Smooth muscle cell (in vitro differentiated cells): Measurements from ENCODE around the gene ST6GALNAC3. TPM values are rescaled to one million over a fixed set of nuclear protein-coding genes. Genes with fewer than 3 reads are reported as not detected.
"Not testable (repeated sequence)": the region's sequence is repeated elsewhere in the genome, so short reads cannot be mapped to it uniquely, and the experiment has no call there.

Experiments
- DNase-seq: peaks from one replicate; lab custom pipeline; 2025; ENCODE audit not compliant: unreplicated experiment; lab: John Stamatoyannopoulos, UW
- H2AFZ ChIP-seq: fragments of 200-600 bp; sonication (generic); 2 replicates; pipeline ENCODE4 v1.6.0; 2016; ENCODE audit warnings: antibody characterized with exemption, low read depth, mild to moderate bottlenecking
- H3F3A ChIP-seq: fragments of 200-600 bp; sonication (generic); 2 replicates; pipeline ENCODE4 v1.6.0; 2017; ENCODE audit warnings: antibody characterized with exemption, low read depth
- H3K27ac ChIP-seq: fragments of 200-600 bp; sonication (generic); 2 replicates; pipeline ENCODE4 v1.5.1; 2016; ENCODE audit warnings: low read depth, mild to moderate bottlenecking
- H3K27me3 ChIP-seq: fragments of 200-600 bp; sonication (generic); 2 replicates; pipeline ENCODE4 v1.6.1; 2016; ENCODE audit warnings: low read depth, mild to moderate bottlenecking
- H3K36me3 ChIP-seq: fragments of 200-600 bp; sonication (generic); 2 replicates; pipeline ENCODE4 v1.5.1; 2016; ENCODE audit warnings: low read depth
- H3K4me1 ChIP-seq: fragments of 200-600 bp; sonication (generic); 2 replicates; pipeline ENCODE4 v1.5.1; 2016; ENCODE audit warnings: low read depth
- H3K4me2 ChIP-seq: fragments of 200-600 bp; sonication (generic); 2 replicates; pipeline ENCODE4 v1.6.0; 2016; ENCODE audit warnings: mild to moderate bottlenecking
- H3K4me3 ChIP-seq: fragments of 200-600 bp; sonication (generic); 2 replicates; pipeline ENCODE4 v1.5.1; 2016; ENCODE audit warnings: mild to moderate bottlenecking
- H3K79me2 ChIP-seq: fragments of 200-600 bp; sonication (generic); 2 replicates; pipeline ENCODE4 v1.6.0; 2016; ENCODE audit warnings: low read depth, mild to moderate bottlenecking
- H3K9ac ChIP-seq: fragments of 200-600 bp; sonication (generic); 2 replicates; pipeline ENCODE4 v1.6.0; 2016; ENCODE audit warnings: low read depth
- H3K9me3 ChIP-seq: fragments of 200-600 bp; sonication (generic); replicated peaks from 2 replicates; pipeline ENCODE4 v1.5.1; 2016; ENCODE audit warnings: low read depth
- H4K20me1 ChIP-seq: fragments of 200-600 bp; sonication (generic); 2 replicates; pipeline ENCODE4 v1.6.0; 2016; ENCODE audit warnings: low read depth
- WGBS: methylation state at CpG from one replicate; pipeline ENCODE4 v1.1.7; 2016; ENCODE audit warnings: low lambda C conversion rate; 5-methylcytosine and 5-hydroxymethylcytosine counted together
- polyA plus RNA-seq: library from polyadenylated mRNA; unstranded; fragments of >200 nt; fragmentation: Nextera tagmentation; extraction: Ambion mirVana; gene quantifications from 2 replicates; pipeline ENCODE4 v1.2.1, GENCODE V29; 2016
- total RNA-seq: library from RNA; depleted of rRNA; stranded (reverse); fragments of >200 nt; gene quantifications from 2 replicates; pipeline ENCODE4 v1.2.3, GENCODE V29; 2014
- TF ChIP-seq, protein P1 (sequence below): fragments of 200-600 bp; sonication (generic); IDR thresholded peaks from 2 replicates; pipeline ENCODE4 v1.5.1; 2017; ENCODE audit warnings: borderline replicate concordance, mild to moderate bottlenecking, antibody characterized with exemption; ENCODE audit not compliant: insufficient read depth, poor library complexity, severe bottlenecking

ST6GALNAC3 gene
- total and polyA plus RNA-seq, 2 experiments from 2014 or later: 9.3 to 13.4 TPM

DNA sequence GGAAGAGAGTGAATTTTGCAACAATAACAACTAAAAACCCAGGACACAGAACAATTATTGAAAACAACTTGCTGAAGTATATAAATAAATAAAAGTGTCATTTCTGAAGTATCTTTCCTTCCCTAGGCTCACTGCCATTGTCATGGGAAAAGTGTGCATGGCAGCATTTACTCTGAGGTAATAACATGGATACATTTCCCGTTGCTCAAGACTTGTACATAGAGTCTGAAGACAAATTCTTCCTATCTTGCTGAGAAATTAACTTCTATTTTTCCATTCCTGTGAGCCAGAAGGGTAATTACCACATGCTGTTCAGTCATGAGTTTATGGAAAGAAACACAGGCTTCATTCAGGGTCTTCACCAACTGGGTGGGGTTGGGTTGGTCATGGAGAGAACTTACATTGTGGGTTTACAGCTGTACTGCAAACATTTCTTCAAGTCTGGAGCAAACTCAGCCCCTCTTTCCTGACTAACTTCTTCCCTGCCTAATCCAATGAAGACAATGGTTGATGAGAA is 32.2 kb downstream of the ST6GALNAC3 start:
- Histone ChIP-seq H3F3A (no peaks in the 10 kb centered on the region), H3K36me3 (no peaks in the 10 kb centered on the region), H2AFZ (no peak overlapping the region), H3K9ac (no peak overlapping the region), H3K27me3 (no peaks in the 10 kb centered on the region), H3K27ac (no peak overlapping the region), H4K20me1 (no peaks in the 10 kb centered on the region), H3K4me3 (no peak overlapping the region), H3K4me2 (no peak overlapping the region), H3K9me3 (no peaks in the 10 kb centered on the region), H3K79me2 (peaks cover 62% of the 10 kb centered on the region), H3K4me1 (no peaks in the 10 kb centered on the region)
- WGBS: 89% methylated on average over 1 of the region's 1 CpG
- DNase-seq: no peak
- TF ChIP-seq, protein P1, sequence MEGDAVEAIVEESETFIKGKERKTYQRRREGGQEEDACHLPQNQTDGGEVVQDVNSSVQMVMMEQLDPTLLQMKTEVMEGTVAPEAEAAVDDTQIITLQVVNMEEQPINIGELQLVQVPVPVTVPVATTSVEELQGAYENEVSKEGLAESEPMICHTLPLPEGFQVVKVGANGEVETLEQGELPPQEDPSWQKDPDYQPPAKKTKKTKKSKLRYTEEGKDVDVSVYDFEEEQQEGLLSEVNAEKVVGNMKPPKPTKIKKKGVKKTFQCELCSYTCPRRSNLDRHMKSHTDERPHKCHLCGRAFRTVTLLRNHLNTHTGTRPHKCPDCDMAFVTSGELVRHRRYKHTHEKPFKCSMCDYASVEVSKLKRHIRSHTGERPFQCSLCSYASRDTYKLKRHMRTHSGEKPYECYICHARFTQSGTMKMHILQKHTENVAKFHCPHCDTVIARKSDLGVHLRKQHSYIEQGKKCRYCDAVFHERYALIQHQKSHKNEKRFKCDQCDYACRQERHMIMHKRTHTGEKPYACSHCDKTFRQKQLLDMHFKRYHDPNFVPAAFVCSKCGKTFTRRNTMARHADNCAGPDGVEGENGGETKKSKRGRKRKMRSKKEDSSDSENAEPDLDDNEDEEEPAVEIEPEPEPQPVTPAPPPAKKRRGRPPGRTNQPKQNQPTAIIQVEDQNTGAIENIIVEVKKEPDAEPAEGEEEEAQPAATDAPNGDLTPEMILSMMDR: no peak

DNA sequence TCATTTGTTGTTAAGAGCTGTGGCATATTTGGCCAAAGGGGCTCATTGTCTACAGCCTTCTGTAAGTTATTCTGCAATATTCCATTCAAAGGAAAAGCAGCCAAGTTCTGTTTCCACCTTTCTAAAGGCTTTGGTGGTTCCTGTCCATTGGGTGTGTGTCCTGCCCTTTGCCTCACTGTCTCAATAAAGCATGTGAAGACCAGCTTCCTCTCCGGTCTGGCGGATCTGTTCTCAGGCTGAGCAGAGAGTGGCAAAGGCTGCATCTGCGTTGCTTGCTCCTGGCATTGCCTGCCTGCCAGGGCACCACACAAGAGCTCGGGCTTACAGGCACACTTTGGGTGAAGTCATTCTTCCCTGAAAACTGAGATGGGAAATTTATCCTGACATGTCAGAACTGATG is 34.9 kb downstream of the ST6GALNAC3 start:
- WGBS: 92% methylated on average over 4 of the region's 4 CpGs
- no peak overlapping the region for H3K9ac ChIP-seq
- no peaks in the 10 kb centered on the region for H3K36me3 ChIP-seq
- H3K4me2 ChIP-seq: no peak overlapping the region
- no peak for DNase-seq
- no peak overlapping the region for H3K4me3 ChIP-seq
- TF ChIP-seq, protein P1: no peak
- H2AFZ ChIP-seq: no peak overlapping the region
- H4K20me1 ChIP-seq: no peaks in the 10 kb centered on the region
- H3K27ac ChIP-seq: no peak overlapping the region
- H3K79me2 ChIP-seq: peaks cover 46% of the 10 kb centered on the region
- no peaks in the 10 kb centered on the region for H3K27me3 ChIP-seq
- no peaks in the 10 kb centered on the region for H3K9me3 ChIP-seq
- no peaks in the 10 kb centered on the region for H3K4me1 ChIP-seq
- no peaks in the 10 kb centered on the region for H3F3A ChIP-seq

- H3K9ac ChIP-seq: no peak overlapping the region
- no peak overlapping the region for H3K4me2 ChIP-seq
- no peaks in the 10 kb centered on the region for H3K36me3 ChIP-seq
- no peak for DNase-seq
- H3K79me2 ChIP-seq: peaks cover 43% of the 10 kb centered on the region
- no peaks in the 10 kb centered on the region for H3K9me3 ChIP-seq
- H3F3A ChIP-seq: no peaks in the 10 kb centered on the region
- H3K27ac ChIP-seq: no peak overlapping the region
- TF ChIP-seq, protein P1: no peak
- H4K20me1 ChIP-seq: no peaks in the 10 kb centered on the region
- WGBS: 78% methylated on average over 2 of the region's 2 CpGs
- H2AFZ ChIP-seq: no peak overlapping the region
- no peaks in the 10 kb centered on the region for H3K4me1 ChIP-seq
- H3K27me3 ChIP-seq: no peaks in the 10 kb centered on the region
- H3K4me3 ChIP-seq: no peak overlapping the region
Observed at GRCh38 chr1:76109901-76110560, 35.5 kb downstream of the ST6GALNAC3 start.

- Histone ChIP-seq H3K36me3 (no peaks in the 10 kb centered on the region), H3K4me1 (no peaks in the 10 kb centered on the region), H3K4me3 (no peak overlapping the region), H3K27ac (no peak overlapping the region), H3F3A (no peaks in the 10 kb centered on the region), H3K4me2 (no peak overlapping the region), H4K20me1 (no peaks in the 10 kb centered on the region), H3K9ac (no peak overlapping the region), H3K27me3 (no peaks in the 10 kb centered on the region), H3K9me3 (no peaks in the 10 kb centered on the region), H2AFZ (no peak overlapping the region), H3K79me2 (peaks cover 40% of the 10 kb centered on the region)
- WGBS: 83% methylated on average over 1 of the region's 1 CpG
- TF ChIP-seq, protein P1: no peak
- no peak for DNase-seq
Observed at GRCh38 chr1:76110666-76111065, 36.1 kb downstream of the ST6GALNAC3 start.

GRCh38 chr1:76112321-76112720 is 37.8 kb downstream of the ST6GALNAC3 start:
- H3K27me3 ChIP-seq, H3K4me2 ChIP-seq, H3K9me3 ChIP-seq, H3K4me3 ChIP-seq, H3K9ac ChIP-seq, H3K36me3 ChIP-seq, H4K20me1 ChIP-seq, H2AFZ ChIP-seq, H3F3A ChIP-seq, DNase-seq, H3K4me1 ChIP-seq, H3K27ac ChIP-seq: not testable (repeated sequence)
- peaks cover 35% of the 10 kb centered on the region for H3K79me2 ChIP-seq
- WGBS: 96% methylated on average over 17 of the region's 35 CpGs
